ENCODE results near the gene GNA14.

DNA sequence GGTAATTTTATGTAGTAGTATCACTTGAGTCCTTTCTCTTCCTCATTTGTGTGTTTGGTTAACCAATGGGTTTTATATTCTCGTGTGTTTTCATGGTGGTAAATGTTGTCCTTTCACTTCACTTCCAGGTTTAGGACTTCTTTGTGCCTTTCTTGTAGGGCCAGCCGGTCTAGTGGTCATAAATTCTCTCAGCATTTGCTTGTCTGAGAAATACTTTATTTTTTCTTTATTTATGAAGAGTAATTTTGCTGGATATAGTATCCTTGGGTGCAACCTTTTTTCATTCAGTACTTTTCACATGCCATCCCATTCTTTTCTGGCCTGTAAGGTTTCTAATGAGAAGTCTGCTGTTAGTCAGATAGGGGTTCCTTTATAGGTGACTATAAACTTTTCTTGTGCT, 107.1 kb downstream of the GNA14 start:
- TF ChIP-seq CTCF (IDR thresholded peaks at IDR 0.05) (no peak), TCF7L2 (IDR thresholded peaks at IDR 0.05; ENCODE audit: low read depth, low read length) (no peak)

Data from Panc1 (cell line).